GM12891 (cell line): ENCODE measurements around the gene SYT5.

Experiments used
- PAX5 ChIP-seq: IDR thresholded peaks from 2 replicates; pipeline ENCODE4 v1.6.1; 2011; ENCODE audit warnings: low read length, moderate library complexity, mild to moderate bottlenecking; ENCODE audit not compliant: insufficient read depth, severe bottlenecking
- POLR2A ChIP-seq: IDR thresholded peaks from 2 replicates; pipeline ENCODE4 v1.6.1; 2011; ENCODE audit warnings: low read depth, low read length, control low read depth
- POLR2AphosphoS5 ChIP-seq: IDR thresholded peaks from 2 replicates; pipeline ENCODE4 v1.6.1; 2011; ENCODE audit warnings: low read depth, low read length, control low read depth
- POU2F2 ChIP-seq: IDR thresholded peaks from 2 replicates; pipeline ENCODE4 v1.6.1; 2011; ENCODE audit warnings: low read depth, mild to moderate bottlenecking, control low read depth, low read length, moderate library complexity
- SPI1 ChIP-seq: IDR thresholded peaks from 2 replicates; pipeline ENCODE4 v1.6.1; 2011; ENCODE audit warnings: low read depth, low read length, control low read depth
- TAF1 ChIP-seq: IDR thresholded peaks from 2 replicates; pipeline ENCODE4 v1.6.1; 2011; ENCODE audit warnings: low read depth, low read length, control low read depth

DNA sequence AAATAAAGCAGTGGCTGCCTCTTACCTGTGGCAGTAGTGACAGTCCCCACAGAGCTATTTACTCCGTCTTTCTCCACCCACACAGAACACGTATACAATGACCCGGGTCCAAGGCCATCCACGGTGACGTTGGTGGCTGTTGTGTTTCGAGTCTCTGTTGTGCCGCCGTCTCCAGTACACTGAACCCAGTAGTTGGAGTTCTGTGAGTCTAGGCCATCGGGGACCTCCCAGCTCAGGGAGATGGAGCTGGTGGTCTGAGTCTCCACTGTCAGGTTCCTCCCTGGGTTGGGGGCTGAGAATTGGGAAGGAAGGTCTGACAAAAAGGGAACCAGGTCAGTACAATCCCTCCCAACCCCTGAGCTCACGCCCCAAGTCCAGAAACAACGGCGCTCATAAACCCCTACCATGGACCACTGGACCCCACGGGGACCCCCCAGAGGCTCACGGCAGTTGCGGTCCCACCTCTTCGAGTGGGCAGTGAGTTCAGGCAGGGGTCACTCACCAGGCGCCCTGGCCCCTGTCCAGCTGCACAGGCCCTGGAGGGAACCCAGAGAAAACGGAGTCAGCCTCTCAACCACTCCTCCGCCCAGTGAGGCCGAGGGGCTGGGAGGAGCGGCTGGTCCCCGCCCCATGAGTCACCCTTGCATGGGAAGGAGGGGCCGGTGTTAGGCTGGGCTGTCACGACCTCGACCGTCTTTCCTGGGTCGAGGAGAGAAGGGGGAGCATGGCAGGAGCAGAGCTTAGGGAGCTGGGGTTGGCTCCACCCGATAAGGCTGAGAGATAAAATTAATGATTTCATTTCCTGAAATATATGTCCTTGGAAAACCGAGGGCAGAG is 26.8 kb upstream of the SYT5 start:
- TF ChIP-seq POLR2A (no peak), TAF1 (no peak), POLR2AphosphoS5 (no peak), POU2F2 (no peak), PAX5 (no peak), SPI1 (no peak)
